OCI-LY1 (cell line): ENCODE measurements around the gene ANKRD40CL.

Experiments used
- H2AFZ ChIP-seq: fragments of 200-600 bp; sonication (generic), shearing (Covaris generic); 2 replicates; pipeline ENCODE4 v1.6.0; 2014; ENCODE audit warnings: antibody characterized with exemption, mild to moderate bottlenecking, low read length
- H3F3A ChIP-seq: fragments of 200-600 bp; sonication (generic), shearing (Covaris generic); 2 replicates; pipeline ENCODE4 v1.6.0; 2014; ENCODE audit warnings: mild to moderate bottlenecking, antibody characterized with exemption, low read length, moderate library complexity; ENCODE audit not compliant: insufficient read depth
- H3K27ac ChIP-seq: fragments of 200-600 bp; sonication (generic); 2 replicates; pipeline ENCODE4 v1.5.1; 2014; ENCODE audit warnings: low read length, mixed run types, mild to moderate bottlenecking, low read depth; ENCODE audit not compliant: poor library complexity, severe bottlenecking
- H3K27me3 ChIP-seq: fragments of 200-600 bp; sonication (generic); 2 replicates; pipeline ENCODE4 v1.6.0; 2014; ENCODE audit warnings: antibody characterized with exemption, mild to moderate bottlenecking, low read length, moderate library complexity; ENCODE audit not compliant: insufficient read depth
- H3K36me3 ChIP-seq: fragments of 200-600 bp; sonication (generic); 2 replicates; pipeline ENCODE4 v1.6.1; 2014; ENCODE audit warnings: mild to moderate bottlenecking, antibody characterized with exemption, low read length, moderate library complexity, mixed read lengths; ENCODE audit not compliant: insufficient read depth
- H3K4me1 ChIP-seq: fragments of 200-600 bp; sonication (generic); 2 replicates; pipeline ENCODE4 v1.5.1; 2014; ENCODE audit warnings: mild to moderate bottlenecking, low read length, moderate library complexity; ENCODE audit not compliant: insufficient read depth, severe bottlenecking
- H3K4me2 ChIP-seq: fragments of 200-600 bp; sonication (generic), shearing (Covaris generic); 2 replicates; pipeline ENCODE4 v1.6.1; 2014; ENCODE audit warnings: low read length
- H3K4me3 ChIP-seq: fragments of 200-600 bp; sonication (generic); 2 replicates; pipeline ENCODE4 v1.5.1; 2014; ENCODE audit warnings: low read length, low read depth, mild to moderate bottlenecking, mixed read lengths; ENCODE audit not compliant: poor library complexity, severe bottlenecking
- H3K79me2 ChIP-seq: fragments of 200-600 bp; shearing (Covaris generic); 2 replicates; pipeline ENCODE4 v1.6.1; 2016; ENCODE audit warnings: mixed run types, low read length, mixed read lengths; ENCODE audit not compliant: insufficient read depth
- H3K9ac ChIP-seq: fragments of 200-600 bp; sonication (generic), shearing (Covaris generic); 2 replicates; pipeline ENCODE4 v1.6.1; 2014; ENCODE audit warnings: mild to moderate bottlenecking, low read length, mixed read lengths
- H3K9me2 ChIP-seq: fragments of 200-600 bp; sonication (generic), shearing (Covaris generic); 2 replicates; pipeline ENCODE4 v1.6.1; 2014; ENCODE audit warnings: low read depth, mild to moderate bottlenecking, low read length, mixed read lengths
- H3K9me3 ChIP-seq: fragments of 200-600 bp; shearing (Covaris generic); 2 replicates; pipeline ENCODE4 v1.6.1; 2014; ENCODE audit warnings: low read length, mixed read lengths
- H4K20me1 ChIP-seq: fragments of 200-600 bp; sonication (generic), shearing (Covaris generic); 2 replicates; pipeline ENCODE4 v1.6.0; 2016; ENCODE audit warnings: mild to moderate bottlenecking, low read length; ENCODE audit not compliant: insufficient read depth
- CTCF ChIP-seq: fragments of 200-600 bp; sonication (generic), shearing (Covaris generic); IDR thresholded peaks from 2 replicates; pipeline ENCODE4 v1.5.1; 2017; ENCODE audit warnings: mild to moderate bottlenecking, antibody characterized with exemption, low read length, moderate library complexity, mixed read lengths
- EZH2 ChIP-seq: fragments of 200-600 bp; sonication (generic), shearing (Covaris generic); IDR thresholded peaks from 2 replicates; pipeline ENCODE4 v1.8.0; 2017; ENCODE audit warnings: borderline replicate concordance, mixed run types, mild to moderate bottlenecking, antibody characterized with exemption, low read length, moderate library complexity, mixed read lengths

Gene ANKRD40CL

DNA sequence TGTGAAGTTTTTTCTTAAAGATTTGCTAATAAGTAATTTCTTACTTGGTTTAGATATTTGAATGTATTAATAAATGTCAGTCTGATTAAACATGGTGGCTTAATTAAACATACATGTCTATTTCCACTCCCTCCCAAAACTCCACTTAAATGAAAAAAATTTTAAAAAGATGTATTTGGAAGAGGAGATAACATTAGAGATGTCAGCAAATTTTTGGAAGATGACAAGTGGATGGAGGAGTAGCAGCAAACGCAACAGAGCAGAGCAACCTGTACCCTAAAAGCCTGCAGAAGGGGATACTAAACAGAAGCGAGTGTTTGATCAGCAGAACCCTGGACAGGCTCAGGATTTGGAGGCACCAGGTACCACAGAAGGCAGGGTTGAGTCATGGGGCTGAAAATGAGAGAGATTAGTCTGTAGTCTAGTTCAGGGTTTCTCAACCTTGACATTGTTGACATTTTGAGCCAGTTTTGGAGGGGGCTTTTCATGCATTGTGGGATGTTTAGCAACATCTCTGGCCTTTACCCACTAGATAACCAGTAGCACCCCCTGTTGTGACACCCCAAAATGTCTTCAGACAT is 30.1 kb downstream of the ANKRD40CL start:
- Histone ChIP-seq H3K79me2 (peaks cover 66% of the 10 kb centered on the region), H3F3A (no peaks in the 10 kb centered on the region), H4K20me1 (peaks cover 6% of the 10 kb centered on the region; the same call in 1 of the 2 replicates), H3K36me3 (peaks cover 68% of the 10 kb centered on the region), H3K4me1 (no peaks in the 10 kb centered on the region), H3K4me3 (no peak overlapping the region), H2AFZ (no peak overlapping the region), H3K9me3 (no peaks in the 10 kb centered on the region), H3K9me2 (no peaks in the 10 kb centered on the region), H3K9ac (no peak overlapping the region), H3K27me3 (no peaks in the 10 kb centered on the region), H3K27ac (no peak overlapping the region), H3K4me2 (no peak overlapping the region)
- TF ChIP-seq CTCF, result no peak
- no peak for TF ChIP-seq EZH2

GRCh38 chr17:50735287-50735686 is 32.0 kb downstream of the ANKRD40CL start:
- Histone ChIP-seq H3K9ac (no peak overlapping the region), H3K79me2 (peaks cover 86% of the 10 kb centered on the region), H3K4me3 (no peak overlapping the region), H4K20me1 (peaks cover 6% of the 10 kb centered on the region; the same call in 1 of the 2 replicates), H2AFZ (no peak overlapping the region), H3K4me1 (no peaks in the 10 kb centered on the region), H3K27ac (no peak overlapping the region), H3K27me3 (no peaks in the 10 kb centered on the region), H3F3A (no peaks in the 10 kb centered on the region), H3K36me3 (peaks cover 57% of the 10 kb centered on the region), H3K4me2 (no peak overlapping the region), H3K9me3 (no peaks in the 10 kb centered on the region), H3K9me2 (no peaks in the 10 kb centered on the region)
- no peak for TF ChIP-seq EZH2
- no peak for TF ChIP-seq CTCF

DNA sequence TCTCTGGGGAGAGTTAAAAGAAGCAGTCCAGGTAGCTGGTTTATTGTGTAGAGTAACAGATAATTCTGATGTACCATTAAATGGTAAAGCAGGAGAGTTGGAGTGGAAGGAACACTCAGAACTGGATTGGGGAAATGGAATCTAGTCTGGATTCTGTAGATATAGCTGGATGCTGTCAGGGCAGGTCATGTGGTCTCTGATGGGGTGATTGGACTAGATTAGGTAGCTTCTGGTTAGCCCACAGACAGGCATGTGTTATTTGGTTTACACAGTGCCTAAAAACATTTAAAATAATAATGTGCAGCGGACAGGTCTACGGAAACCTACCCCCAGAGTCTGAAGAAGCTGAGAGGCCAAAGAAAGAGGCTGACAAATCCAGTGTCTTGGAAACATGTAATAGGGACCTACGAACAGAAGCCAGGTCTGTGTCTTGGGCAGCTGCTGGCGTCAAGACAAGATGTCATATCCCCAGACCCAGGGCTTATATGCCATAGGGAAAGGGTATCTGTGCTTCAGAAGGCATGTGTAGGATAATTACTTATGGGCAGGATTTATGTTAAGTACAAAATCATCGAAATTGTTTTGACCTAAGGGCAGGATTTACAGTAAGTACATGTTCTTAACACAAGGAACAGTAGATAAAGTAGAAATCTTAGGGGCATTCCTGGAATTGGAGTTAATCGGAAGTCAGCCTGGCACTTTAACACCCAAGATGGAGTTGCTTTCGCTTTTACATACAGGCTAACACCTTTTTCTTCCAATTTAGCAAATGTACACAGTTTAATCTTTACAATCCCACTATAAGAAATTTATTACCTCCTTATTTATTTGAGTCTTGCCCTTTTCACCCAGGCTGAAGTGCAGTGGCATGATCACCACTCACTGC is 35.5 kb downstream of the ANKRD40CL start:
- Histone ChIP-seq H3K4me3 (no peak overlapping the region), H3K79me2 (peaks cover 100% of the 10 kb centered on the region), H3K27me3 (no peaks in the 10 kb centered on the region), H3K27ac (no peak overlapping the region), H3K4me2 (no peak overlapping the region), H3K9me2 (no peaks in the 10 kb centered on the region), H4K20me1 (peaks cover under 1% of the 10 kb centered on the region; the same call in 1 of the 2 replicates), H2AFZ (no peak overlapping the region), H3K9me3 (no peaks in the 10 kb centered on the region), H3K4me1 (peaks cover 6% of the 10 kb centered on the region), H3K9ac (no peak overlapping the region), H3F3A (no peaks in the 10 kb centered on the region), H3K36me3 (peaks cover 35% of the 10 kb centered on the region; the same call in 1 of the 2 replicates)
- no peak for TF ChIP-seq EZH2
- TF ChIP-seq CTCF, result no peak
